Gastroesophageal sphincter (tissue), 3 donors: ENCODE data around the gene UVRAG.

Experiments
- EP300 ChIP-seq: sonication (generic); formaldehyde crosslinking; IDR thresholded peaks from one replicate; pipeline ENCODE4 v1.6.1; 2017; ENCODE audit warnings: antibody characterized with exemption, mild to moderate bottlenecking
- POLR2A ChIP-seq, 2 donors: fragments of 450-650 bp; IDR thresholded peaks; one replicate each; pipeline ENCODE4 v1.6.1; 2017; ENCODE audit warnings: antibody characterized with exemption in 2 of 2, mild to moderate bottlenecking in 2 of 2, moderate library complexity in 1 of 2
- POLR2AphosphoS5 ChIP-seq: sonication (generic); formaldehyde crosslinking; IDR thresholded peaks from one replicate; pipeline ENCODE4 v1.6.1; 2017; ENCODE audit warnings: antibody characterized with exemption
- TF ChIP-seq, protein P1 (sequence below), 4 experiments: fragments of 200-600 bp in 2 of 4; fragments of 450-650 bp in 2 of 4; sonication (generic) in 1 of 4; IDR thresholded peaks; one replicate each; pipeline ENCODE4 v1.5.1; 2017 to 2019; ENCODE audit warnings: antibody characterized with exemption in 4 of 4, mild to moderate bottlenecking in 2 of 4, moderate library complexity in 2 of 4

DNA sequence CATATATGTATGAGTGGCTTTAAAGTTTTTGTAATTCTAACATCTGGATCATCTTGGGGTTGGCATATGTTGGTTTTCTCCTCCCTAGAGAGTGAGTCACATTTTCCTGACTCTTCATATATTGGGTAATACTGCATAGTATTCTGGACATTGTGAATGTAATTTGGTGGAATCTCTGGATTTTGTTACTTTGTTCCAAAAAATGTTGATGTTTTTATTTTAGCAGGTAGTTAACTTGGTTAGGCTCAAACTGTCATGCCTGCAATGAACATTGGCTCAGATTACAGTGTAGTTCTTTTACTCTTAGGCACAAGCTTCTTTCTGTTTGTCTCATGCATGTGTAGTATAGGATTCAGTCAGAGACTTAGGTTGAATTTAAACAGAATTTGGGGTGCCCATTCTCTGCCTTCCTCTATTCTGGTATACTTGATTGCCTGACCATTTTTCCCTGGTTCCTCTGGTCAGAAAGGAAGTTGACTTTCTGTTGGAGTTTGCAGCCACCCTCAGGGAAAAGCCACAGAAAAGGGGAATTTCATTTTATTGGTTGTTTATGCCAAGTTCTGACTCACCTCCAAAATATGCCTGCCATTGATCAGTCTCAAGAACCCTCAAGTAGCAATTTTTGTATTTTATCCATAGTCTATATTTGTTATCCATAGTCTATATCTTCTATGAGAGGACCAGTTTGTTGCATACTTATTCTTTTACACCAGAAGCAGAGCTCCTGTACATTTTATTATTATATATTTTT is 151.7 kb downstream of the UVRAG start:
- no peak for TF ChIP-seq POLR2A (IDR thresholded peaks at IDR 0.05)
- TF ChIP-seq, protein P1, sequence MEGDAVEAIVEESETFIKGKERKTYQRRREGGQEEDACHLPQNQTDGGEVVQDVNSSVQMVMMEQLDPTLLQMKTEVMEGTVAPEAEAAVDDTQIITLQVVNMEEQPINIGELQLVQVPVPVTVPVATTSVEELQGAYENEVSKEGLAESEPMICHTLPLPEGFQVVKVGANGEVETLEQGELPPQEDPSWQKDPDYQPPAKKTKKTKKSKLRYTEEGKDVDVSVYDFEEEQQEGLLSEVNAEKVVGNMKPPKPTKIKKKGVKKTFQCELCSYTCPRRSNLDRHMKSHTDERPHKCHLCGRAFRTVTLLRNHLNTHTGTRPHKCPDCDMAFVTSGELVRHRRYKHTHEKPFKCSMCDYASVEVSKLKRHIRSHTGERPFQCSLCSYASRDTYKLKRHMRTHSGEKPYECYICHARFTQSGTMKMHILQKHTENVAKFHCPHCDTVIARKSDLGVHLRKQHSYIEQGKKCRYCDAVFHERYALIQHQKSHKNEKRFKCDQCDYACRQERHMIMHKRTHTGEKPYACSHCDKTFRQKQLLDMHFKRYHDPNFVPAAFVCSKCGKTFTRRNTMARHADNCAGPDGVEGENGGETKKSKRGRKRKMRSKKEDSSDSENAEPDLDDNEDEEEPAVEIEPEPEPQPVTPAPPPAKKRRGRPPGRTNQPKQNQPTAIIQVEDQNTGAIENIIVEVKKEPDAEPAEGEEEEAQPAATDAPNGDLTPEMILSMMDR (IDR thresholded peaks at IDR 0.05), result no peak
- no peak for TF ChIP-seq POLR2AphosphoS5
- TF ChIP-seq EP300, result no peak
